Measurements from ENCODE around the gene DDX27. TPM values are rescaled to one million over a fixed set of nuclear protein-coding genes. Genes with fewer than 3 reads are reported as not detected.

The DDX27 gene
- total and polyA plus RNA-seq, 2 of the 8 experiments (the other 6 are each of a cell fraction or from before 2014, with no cell fraction given): 42.7 to 51.0 TPM

DNA sequence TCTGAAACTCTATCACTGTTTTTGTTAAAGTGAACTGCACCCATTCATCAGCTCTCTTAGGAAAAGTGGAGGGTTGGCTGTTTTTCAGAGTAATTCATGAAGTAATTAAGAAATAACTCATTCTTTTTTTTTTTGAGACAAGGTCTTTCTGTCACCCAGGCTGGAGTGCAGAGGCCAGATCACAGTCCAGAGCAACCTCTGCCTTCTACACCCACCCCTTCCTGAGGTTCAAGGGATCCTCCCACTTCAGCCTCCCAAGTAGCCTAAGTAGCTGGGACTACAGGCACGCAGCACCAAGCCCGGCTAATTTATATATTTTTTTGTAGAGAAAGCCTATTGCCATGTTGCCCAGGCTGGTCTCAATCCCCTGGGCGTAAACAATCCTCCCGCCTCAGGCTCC is 56.0 kb downstream of the DDX27 start:
- H2BK120ac ChIP-seq (replicated peaks; ENCODE audit: low read depth, low read length): no peak overlapping the region
- no peak overlapping the region for H3K4me2 ChIP-seq (ENCODE audit: insufficient read depth in 1 of 2, low read depth in 2 of 2, low read length in 2 of 2)
- no peaks in the 10 kb centered on the region for H3K9me3 ChIP-seq (ENCODE audit: insufficient read depth in 2 of 2, low read depth in 1 of 2, low read length in 1 of 2)
- CTCF ChIA-PET (ENCODE audit: partially characterized antibody): no interaction called here
- no peak overlapping the region for H2BK15ac ChIP-seq (ENCODE audit: low read length)
- H3K27me3 ChIP-seq (replicated peaks in 1 of 4; ENCODE audit: control insufficient read depth in 3 of 4, extremely low read depth in 1 of 4, insufficient read depth in 3 of 4, low read length in 3 of 4): peaks cover 0 to 1% (median 0%) of the 10 kb centered on the region in 4 experiments; a peak in 1 of 7 replicates
- POLR2A ChIA-PET (ENCODE audit: partially characterized antibody): interaction anchor here (0.6 to 18.5 kb wide), 4 partner anchors 8 to 56 kb away, joined by 3 to 1132 read pairs (median 4); partner anchors contain the start of gene DDX27
- H3K79me1 ChIP-seq (ENCODE audit: low read depth, low read length): peaks cover 6% of the 10 kb centered on the region
- H3K23me2 ChIP-seq (ENCODE audit: low read depth, low read length): peaks cover 7% of the 10 kb centered on the region
- no peak overlapping the region for H3K56ac ChIP-seq (replicated peaks; ENCODE audit: insufficient read length, low read depth, low read length)
- no peak overlapping the region for H3K9ac ChIP-seq (replicated peaks in 1 of 4; ENCODE audit: extremely low read depth in 1 of 4, low read depth in 3 of 4, low read length in 3 of 4)
- no peak overlapping the region for H4K91ac ChIP-seq (replicated peaks; ENCODE audit: insufficient read length, low read length)
- H4K5ac ChIP-seq (ENCODE audit: insufficient read length, low read depth, low read length): no peak overlapping the region
- H3K4ac ChIP-seq (replicated peaks; ENCODE audit: insufficient read length, low read depth, low read length): no peak overlapping the region
- no peak overlapping the region for H3K18ac ChIP-seq (ENCODE audit: extremely low read depth, low read length)
- FAIRE-seq (no peak), DNase-seq (ENCODE audit: low read depth in 1 of 2, low spot score in 2 of 2) (no peak)
- TF ChIP-seq CBX8 (IDR thresholded peaks at IDR 0.05; ENCODE audit: borderline replicate concordance, low read depth, low read length): no peak
- TF ChIP-seq CTBP2 (IDR thresholded peaks at IDR 0.05; ENCODE audit: borderline replicate concordance, insufficient read depth, insufficient read length, low read length): no peak
- TF ChIP-seq POLR2A (IDR thresholded peaks at IDR 0.05; ENCODE audit: control extremely low read depth in 1 of 2, low read depth in 2 of 2, low read length in 2 of 2): no peak
- TF ChIP-seq CEBPB (IDR thresholded peaks at IDR 0.05; ENCODE audit: low read depth, low read length): no peak
- no peak for TF ChIP-seq YY1 (IDR thresholded peaks at IDR 0.05; ENCODE audit: low read depth, low read length)
- no peak for TF ChIP-seq BRCA1 (IDR thresholded peaks at IDR 0.05; ENCODE audit: low read depth, low read length)
- TF ChIP-seq JUND (IDR thresholded peaks at IDR 0.05; ENCODE audit: low read length): no peak
- TF ChIP-seq SIX5 (IDR thresholded peaks at IDR 0.05; ENCODE audit: low read depth, low read length): no peak
- TF ChIP-seq TCF12 (IDR thresholded peaks at IDR 0.05; ENCODE audit: low read depth, low read length): no peak
- TF ChIP-seq EZH2 (IDR thresholded peaks at IDR 0.05; ENCODE audit: low read depth, low read length, severe bottlenecking): no peak
- no peak overlapping the region for H2BK12ac ChIP-seq (ENCODE audit: low read depth, low read length)
- H3K36me3 ChIP-seq (ENCODE audit: control insufficient read depth in 2 of 4, insufficient read depth in 4 of 4, low read length in 3 of 4): peaks cover 19 to 49% (median 35%) of the 10 kb centered on the region in 4 experiments
- WGBS, 2 experiments (ENCODE audit: extremely low coverage in 1 of 2, insufficient coverage in 1 of 2, insufficient read length in 1 of 2, insufficient replicate concordance in 2 of 2, low coverage in 1 of 2, low lambda C conversion rate in 2 of 2, missing lambda C conversion rate in 1 of 2): 92% methylated on average over 4 of the region's 4 CpGs; no CpG with 5 or more reads in 1 of the 2 experiments
- peaks cover 6 to 9% of the 10 kb centered on the region in 2 experiments for H4K20me1 ChIP-seq (replicated peaks in 1 of 2; ENCODE audit: control insufficient read depth in 1 of 2, insufficient read depth in 2 of 2, low read length in 2 of 2)
- no peak overlapping the region for H3K14ac ChIP-seq (ENCODE audit: insufficient read length)
- no peak overlapping the region for H2BK20ac ChIP-seq (ENCODE audit: low read length)
- no peak overlapping the region for H3K4me3 ChIP-seq (ENCODE audit: extremely low read depth in 1 of 4, insufficient read depth in 2 of 4, low read depth in 3 of 4, low read length in 4 of 4)
- H2BK5ac ChIP-seq (ENCODE audit: low read depth, low read length): no peak overlapping the region
- H2AK5ac ChIP-seq (ENCODE audit: low read depth, low read length): no peak overlapping the region
- H2AFZ ChIP-seq (ENCODE audit: low read length): no peak overlapping the region
- H3K4me1 ChIP-seq (replicated peaks in 1 of 4; ENCODE audit: control insufficient read depth in 3 of 4, insufficient read depth in 4 of 4, low read length in 3 of 4): 0 out of 7 replicates have a peak, but pooled peaks cover 0 to 2% (median 0%) of the 10 kb centered on the region in 4 experiments
- H4K8ac ChIP-seq (ENCODE audit: extremely low read depth, insufficient read depth, low read length): no peak overlapping the region
- peaks cover 15 to 53% of the 10 kb centered on the region in 2 experiments for H3K79me2 ChIP-seq (ENCODE audit: control insufficient read depth in 1 of 2, insufficient read depth in 2 of 2, low read length in 2 of 2)
- H3K27ac ChIP-seq (ENCODE audit: low read depth, low read length): no peak overlapping the region
- H3K23ac ChIP-seq (ENCODE audit: insufficient read length): no peak overlapping the region

Data from H1 (cell line).